ENCODE results near the gene MYADM.

MYADM gene

DNA sequence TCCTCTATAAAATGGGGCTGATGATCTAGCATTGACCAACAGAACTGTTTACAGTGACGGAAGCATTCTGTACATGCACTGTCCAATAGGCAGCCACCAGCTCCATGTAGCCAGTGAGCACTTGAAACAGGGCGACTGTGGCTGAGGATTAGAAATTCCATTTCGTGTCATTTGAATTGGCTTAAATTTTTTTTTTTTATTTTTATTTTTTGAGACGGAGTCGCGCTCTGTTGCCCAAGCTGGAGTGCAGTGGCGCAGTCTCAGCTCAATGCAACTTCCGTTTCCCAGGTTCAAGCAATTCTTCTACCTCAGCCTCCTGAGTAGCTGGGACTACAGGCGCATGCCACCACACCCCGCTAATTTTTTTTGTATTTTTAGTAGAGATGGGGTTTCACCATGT is 17.4 kb downstream of the MYADM start:
- no peak for DNase-seq

GRCh38 chr19:53892301-53892980 is 24.8 kb downstream of the MYADM start:
- no peak for DNase-seq

DNA sequence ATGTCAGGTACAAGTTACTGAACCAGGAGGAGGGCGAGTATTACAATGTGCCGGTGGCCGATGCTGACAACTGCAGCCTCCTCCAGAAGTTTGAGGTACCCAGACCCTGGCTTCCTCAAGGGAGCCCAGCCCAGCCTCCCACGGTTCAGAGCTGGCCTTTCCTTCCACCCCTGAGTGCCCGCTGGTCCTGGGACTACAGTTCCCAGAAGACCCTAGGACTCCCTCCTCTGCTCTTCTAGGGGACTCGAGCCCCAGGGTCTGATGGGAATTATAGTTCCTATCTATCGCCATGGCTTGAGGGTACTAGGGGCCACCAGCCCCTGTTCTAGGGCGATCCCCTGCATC is 25.3 kb downstream of the MYADM start:
- no peak for DNase-seq

DNA sequence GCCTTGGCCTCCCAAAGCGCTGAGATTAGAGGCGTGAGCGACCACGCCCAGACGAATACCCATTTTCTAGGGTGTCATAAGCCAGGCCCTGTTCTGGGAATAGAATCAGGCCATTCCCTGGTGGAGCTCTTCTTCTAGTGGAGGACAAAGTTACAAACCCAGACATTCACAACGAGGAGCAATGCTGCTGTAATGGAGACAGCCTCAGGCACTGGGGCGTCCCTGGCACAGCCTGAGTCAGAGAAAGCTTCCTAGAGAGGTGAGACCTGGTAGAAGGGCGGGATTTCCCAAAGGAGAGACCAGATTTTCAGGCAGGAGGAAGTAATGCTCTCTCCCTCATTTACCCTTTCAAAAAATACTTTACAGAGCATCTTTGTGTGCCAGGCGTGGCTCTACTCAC is 27.0 kb downstream of the MYADM start:
- no peak for DNase-seq

GRCh38 chr19:53896682-53897081 is 29.0 kb downstream of the MYADM start:
- no peak for DNase-seq

DNA sequence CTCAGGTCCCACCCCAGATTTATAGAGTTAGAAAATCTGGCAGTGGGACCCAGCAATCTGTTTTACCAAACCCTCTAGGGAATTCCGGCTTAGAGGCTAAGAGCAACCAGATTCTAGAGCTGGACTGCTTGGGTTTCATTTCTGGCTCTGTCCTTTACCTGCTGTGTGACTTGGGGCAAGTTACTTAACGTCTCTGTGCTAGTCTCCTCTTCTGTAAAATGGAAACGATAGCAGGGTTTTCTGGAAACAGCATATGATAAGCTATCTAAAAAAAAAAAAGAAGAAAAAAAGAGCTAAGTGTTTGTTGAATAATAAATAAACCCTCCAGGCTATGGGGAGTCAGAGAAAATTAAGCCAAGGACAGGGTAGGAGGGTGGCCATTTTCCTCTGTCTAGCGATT is 29.8 kb downstream of the MYADM start:
- DNase-seq, result no peak

- no peak for DNase-seq
Measured at GRCh38 chr19:53898166-53898565, 30.5 kb downstream of the MYADM start.

- DNase-seq, result no peak
Measured at GRCh38 chr19:53898636-53899341, 31.1 kb downstream of the MYADM start.

DNA sequence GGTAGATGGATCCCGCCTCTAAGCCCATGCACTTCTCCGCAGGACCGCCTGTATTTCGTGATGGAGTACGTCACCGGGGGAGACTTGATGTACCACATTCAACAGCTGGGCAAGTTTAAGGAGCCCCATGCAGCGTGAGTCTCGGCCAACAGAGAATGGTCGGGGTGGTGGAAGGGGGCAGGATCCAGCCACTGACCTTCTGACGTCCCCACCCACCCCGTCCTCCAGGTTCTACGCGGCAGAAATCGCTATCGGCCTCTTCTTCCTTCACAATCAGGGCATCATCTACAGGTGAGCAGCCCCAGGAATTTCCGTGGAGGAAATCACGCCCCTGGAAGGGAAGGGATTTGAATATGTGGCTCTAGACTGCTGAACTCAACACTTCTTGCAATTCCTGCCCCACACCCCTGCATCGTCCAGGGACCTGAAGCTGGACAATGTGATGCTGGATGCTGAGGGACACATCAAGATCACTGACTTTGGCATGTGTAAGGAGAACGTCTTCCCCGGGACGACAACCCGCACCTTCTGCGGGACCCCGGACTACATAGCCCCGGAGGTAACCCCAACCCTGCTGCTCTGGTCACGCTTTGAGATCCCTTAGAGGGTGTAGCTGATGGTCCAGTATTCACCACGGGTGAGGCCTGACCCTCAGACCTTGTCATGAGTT is 32.6 kb downstream of the MYADM start:
- no peak for DNase-seq

- no peak for DNase-seq
Measured at GRCh38 chr19:53903055-53903680, 35.5 kb downstream of the MYADM start.

- DNase-seq, result no peak
Measured at GRCh38 chr19:53904909-53905308, 37.2 kb downstream of the MYADM start.

DNA sequence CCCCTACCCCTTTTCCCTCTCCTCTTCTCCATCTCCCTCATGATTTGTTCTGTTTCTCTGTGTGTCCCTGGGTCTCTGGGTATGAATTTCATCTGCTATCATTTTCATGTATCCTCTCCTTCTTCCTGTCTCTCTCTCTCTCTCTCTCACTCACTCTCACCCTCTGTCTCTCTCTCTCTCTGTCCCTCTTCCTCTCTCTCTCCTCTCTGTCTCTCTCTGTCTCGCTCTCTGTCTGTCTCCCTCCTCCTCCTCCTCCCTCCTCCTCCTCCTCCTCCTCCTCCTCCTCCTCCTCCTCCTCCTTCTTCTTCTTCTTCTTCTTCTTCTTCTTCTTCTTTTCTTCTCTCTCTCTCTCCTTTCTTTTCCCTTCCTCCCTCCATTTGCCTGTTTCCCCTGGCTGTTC is 38.1 kb downstream of the MYADM start:
- no peak for DNase-seq

- DNase-seq, result peak; percentile 93
Measured at GRCh38 chr19:53906211-53907192, 38.8 kb downstream of the MYADM start.

DNA sequence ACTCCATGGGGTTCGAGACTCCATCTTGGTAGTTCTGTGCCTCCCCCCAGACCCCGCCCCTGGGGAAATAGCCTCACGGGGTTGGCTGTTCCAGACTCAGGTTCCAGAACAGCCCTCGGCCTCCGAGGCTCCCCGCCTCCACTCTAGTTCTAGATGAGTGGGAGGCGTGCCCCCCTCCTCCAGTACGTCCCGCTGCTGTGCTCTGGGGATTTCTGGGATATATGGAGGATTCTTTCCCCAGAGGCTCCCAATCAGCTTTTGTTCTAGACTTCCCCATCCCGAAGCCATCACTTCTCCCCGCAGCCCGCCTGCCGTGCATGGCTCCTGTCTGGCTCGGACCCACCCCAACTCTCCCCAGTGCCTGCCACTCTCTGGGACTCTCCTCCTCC is 39.5 kb downstream of the MYADM start:
- DNase-seq, result no peak

DNA sequence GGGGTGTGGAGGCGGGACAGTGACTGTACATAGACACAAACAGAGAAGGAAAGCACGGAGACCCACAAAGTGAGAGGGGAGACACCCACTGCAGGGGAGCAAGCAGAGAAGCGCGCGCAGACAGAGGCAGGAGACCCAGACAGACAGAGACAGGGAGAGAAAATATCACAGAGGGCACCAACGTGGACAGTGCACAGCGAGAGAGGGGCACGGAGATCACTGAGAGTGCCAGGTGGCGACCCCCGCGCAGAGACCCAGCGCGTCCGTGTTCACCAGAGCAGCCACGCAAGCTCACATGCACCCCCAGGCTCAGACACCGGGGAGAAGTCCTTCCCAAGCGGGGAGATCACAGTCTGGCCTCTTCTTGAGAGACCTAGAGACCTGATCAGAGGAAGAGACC is 40.0 kb downstream of the MYADM start:
- DNase-seq, result no peak

DNA sequence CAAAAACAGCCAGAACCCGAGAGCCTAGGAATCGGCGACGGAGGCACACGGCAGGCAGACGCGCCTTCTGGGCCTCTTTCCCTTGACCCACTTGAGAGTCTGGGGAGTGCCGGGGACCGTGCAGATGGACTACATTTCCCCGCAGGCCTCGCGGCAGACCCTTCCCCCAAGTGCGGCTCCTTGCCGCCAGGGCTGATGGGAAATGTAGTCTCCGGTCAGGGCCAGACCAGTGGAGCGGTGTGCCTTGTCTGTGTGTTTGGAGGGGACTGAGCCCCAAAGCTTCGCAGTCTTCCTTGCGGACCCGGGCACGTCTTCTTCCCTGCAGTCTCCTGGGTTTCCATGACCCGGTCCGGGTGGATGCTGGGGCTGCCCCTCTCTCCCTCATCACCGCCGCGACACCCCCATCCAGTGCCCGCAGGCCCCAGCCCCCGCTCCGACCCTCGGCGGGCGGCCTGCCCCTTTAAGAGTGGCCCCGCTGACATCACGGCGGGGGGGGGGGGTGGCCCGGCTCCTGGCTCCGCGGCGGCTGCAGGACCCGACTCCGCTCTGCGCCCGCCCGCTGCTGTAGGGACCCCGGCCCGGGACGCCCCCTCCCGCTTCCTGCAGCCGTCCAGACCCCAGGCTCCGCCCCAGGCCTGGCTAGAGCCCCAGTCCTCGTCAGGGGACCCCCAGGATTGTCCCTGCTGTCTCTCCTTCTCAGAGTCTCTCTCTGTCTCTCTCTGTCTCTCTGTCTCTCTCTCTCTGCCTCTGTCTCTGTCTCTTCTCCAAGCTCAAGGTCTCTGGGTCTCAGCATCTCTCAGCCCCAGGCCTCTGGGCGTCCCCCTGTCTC is 40.6 kb downstream of the MYADM start:
- peak; percentile 76 for DNase-seq

DNA sequence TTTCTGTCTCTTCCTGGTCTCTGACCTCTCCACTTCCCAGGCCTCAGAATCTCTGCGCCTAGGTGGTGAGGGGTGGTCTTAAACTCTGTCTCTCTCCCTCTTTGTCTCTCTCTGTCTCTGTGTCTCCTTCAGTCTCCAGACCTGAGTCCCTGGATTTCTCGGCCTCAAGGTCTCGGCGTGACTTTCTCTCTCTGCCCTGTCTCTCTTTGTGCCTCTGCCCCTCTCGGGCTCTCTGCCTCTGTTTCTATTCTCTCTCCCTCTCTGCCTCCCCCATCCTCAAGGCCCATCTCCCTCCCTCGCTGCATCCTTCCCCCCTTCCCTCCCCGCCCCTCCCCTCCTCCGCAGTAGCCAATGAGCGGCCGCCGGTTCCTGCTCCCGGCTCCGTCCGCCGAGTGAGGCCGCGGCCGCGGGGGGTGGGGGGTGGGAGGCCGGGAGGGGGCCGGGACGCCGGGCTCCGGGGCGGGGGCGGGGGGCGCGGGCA is 41.3 kb downstream of the MYADM start, which contains the start of gene CACNG7:
CACNG7 (plus strand) TSS at position 344 of the 481 bp plus-strand sequence. CDS start 3,554 bp downstream, outside the sequence.
- DNase-seq, result no peak

DNA sequence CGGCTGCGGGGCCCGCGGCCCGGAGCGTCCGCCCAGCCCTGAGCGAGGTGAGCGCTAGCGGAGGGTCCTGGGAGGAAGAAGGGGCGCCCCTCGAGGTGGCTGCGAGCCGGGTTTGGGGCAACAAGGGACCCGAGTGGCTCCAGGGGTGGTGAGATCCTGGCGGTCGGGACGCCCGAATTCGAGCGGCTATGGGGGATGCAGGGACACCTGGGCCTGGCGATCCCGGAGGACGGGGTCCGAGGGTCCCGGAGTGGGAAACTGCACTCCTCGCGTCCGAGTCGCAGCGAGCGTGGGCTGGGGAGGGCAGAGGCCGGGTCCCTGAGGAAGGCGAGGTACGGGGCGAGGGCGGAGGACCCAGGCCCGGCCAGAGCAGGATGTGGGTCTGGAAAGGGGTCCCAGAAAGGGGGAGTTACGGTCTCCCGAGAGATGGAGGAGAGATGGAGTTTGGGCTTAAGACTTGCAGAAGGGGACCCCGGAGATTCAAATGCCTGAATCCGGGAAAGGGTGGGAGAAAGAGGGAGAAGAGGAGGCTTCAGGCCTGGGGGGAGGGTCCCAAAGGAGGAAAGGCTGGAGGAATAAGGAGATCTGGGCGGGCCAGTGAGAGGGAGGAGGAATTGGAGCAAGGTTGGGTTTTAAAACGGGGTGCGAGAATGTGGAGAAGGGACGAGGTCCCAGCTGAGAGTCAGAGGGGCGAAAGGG is 41.9 kb downstream of the MYADM start:
- DNase-seq, result no peak

GRCh38 chr19:53910170-53910518 is 42.5 kb downstream of the MYADM start:
- no peak for DNase-seq

DNA sequence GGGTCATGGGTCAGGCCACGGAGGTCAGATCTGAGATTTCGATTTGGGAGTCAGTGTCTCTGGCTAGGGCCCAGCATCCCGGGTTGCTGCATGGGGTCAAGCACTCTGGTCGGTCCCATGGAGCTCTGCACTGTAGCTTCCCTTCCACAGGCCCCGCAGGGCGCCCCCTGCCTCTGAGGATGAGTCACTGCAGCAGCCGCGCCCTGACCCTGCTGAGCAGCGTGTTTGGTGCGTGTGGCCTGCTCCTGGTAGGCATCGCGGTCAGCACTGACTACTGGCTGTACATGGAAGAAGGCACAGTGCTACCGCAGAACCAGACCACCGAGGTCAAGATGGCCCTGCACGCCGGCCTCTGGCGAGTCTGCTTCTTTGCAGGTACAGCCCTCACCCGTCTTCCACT is 45.0 kb downstream of the MYADM start:
- DNase-seq, result peak; percentile 69

GRCh38 chr19:53915000-53915399 is 47.3 kb downstream of the MYADM start:
- no peak for DNase-seq
